ENCODE measurements around the gene MOB3C. TPM values are rescaled to one million over a fixed set of nuclear protein-coding genes. Genes with fewer than 3 reads are reported as not detected.

Gene MOB3C
- total and polyA plus RNA-seq, 2 experiments from 2014 or later = 5.5 to 6.2 TPM

- H3K27ac ChIP-seq = no peak overlapping the region
- H3K36me3 ChIP-seq = peaks cover 6% of the 10 kb centered on the region
- no peak for TF ChIP-seq CTCF (IDR thresholded peaks at IDR 0.05; ENCODE audit: low read depth, low read length)
- no peaks in the 10 kb centered on the region for H3K4me1 ChIP-seq (ENCODE audit: low read depth)
- no peaks in the 10 kb centered on the region for H3K27me3 ChIP-seq
- H3K4me3 ChIP-seq = no peak overlapping the region
- DNase-seq (ENCODE audit: low read depth in 1 of 2, low spot score in 1 of 2) = no peak
- no peaks in the 10 kb centered on the region for H3K9me3 ChIP-seq (ENCODE audit: low read depth)
Observed at GRCh38 chr1:46583494-46583893, 33.1 kb downstream of the MOB3C start.

GRCh38 chr1:46582972-46583371, 33.6 kb downstream of the MOB3C start:
- Histone ChIP-seq H3K27ac (no peak overlapping the region), H3K36me3 (peaks cover 6% of the 10 kb centered on the region), H3K4me3 (no peak overlapping the region), H3K9me3 (ENCODE audit: low read depth) (no peaks in the 10 kb centered on the region), H3K27me3 (no peaks in the 10 kb centered on the region), H3K4me1 (ENCODE audit: low read depth) (no peaks in the 10 kb centered on the region)
- TF ChIP-seq CTCF (IDR thresholded peaks at IDR 0.05; ENCODE audit: low read depth, low read length) = no peak
- DNase-seq (ENCODE audit: low read depth in 1 of 2, low spot score in 1 of 2) = peak in 1 of 2 donors; percentile 34

- Histone ChIP-seq H3K27me3 (no peaks in the 10 kb centered on the region), H3K9me3 (ENCODE audit: low read depth) (no peaks in the 10 kb centered on the region), H3K27ac (no peak overlapping the region), H3K4me3 (no peak overlapping the region), H3K36me3 (peaks cover 6% of the 10 kb centered on the region), H3K4me1 (ENCODE audit: low read depth) (no peaks in the 10 kb centered on the region)
- DNase-seq (ENCODE audit: low read depth in 1 of 2, low spot score in 1 of 2) = no peak
- TF ChIP-seq CTCF (IDR thresholded peaks at IDR 0.05; ENCODE audit: low read depth, low read length) = no peak
Observed at GRCh38 chr1:46581681-46582455, 34.7 kb downstream of the MOB3C start.

- DNase-seq (ENCODE audit: low read depth in 1 of 2, low spot score in 1 of 2) = no peak
- Histone ChIP-seq H3K27me3 (no peaks in the 10 kb centered on the region), H3K4me3 (no peak overlapping the region), H3K27ac (no peak overlapping the region), H3K36me3 (peaks cover 6% of the 10 kb centered on the region), H3K9me3 (ENCODE audit: low read depth) (no peaks in the 10 kb centered on the region), H3K4me1 (ENCODE audit: low read depth) (no peaks in the 10 kb centered on the region)
- no peak for TF ChIP-seq CTCF (IDR thresholded peaks at IDR 0.05; ENCODE audit: low read depth, low read length)
Observed at GRCh38 chr1:46580140-46580903, 36.3 kb downstream of the MOB3C start.

- H3K36me3 ChIP-seq = peaks cover 6% of the 10 kb centered on the region
- H3K4me1 ChIP-seq (ENCODE audit: low read depth) = no peaks in the 10 kb centered on the region
- no peak for DNase-seq (ENCODE audit: low read depth in 1 of 2, low spot score in 1 of 2)
- H3K4me3 ChIP-seq = no peak overlapping the region
- no peaks in the 10 kb centered on the region for H3K27me3 ChIP-seq
- no peak overlapping the region for H3K27ac ChIP-seq
- no peak for TF ChIP-seq CTCF (IDR thresholded peaks at IDR 0.05; ENCODE audit: low read depth, low read length)
- H3K9me3 ChIP-seq (ENCODE audit: low read depth) = no peaks in the 10 kb centered on the region
Observed at GRCh38 chr1:46577671-46578070, 38.9 kb downstream of the MOB3C start.
